H1 (cell line): ENCODE results near the gene STK32C.

Source experiments
- CHD1 ChIP-seq: IDR thresholded peaks from 2 replicates; pipeline ENCODE4 v1.6.1; 2012; ENCODE audit warnings: low read depth, low read length, improper control_type of control experiment
- CHD7 ChIP-seq: fragments of 300-600 bp; sonication (generic); IDR thresholded peaks from 2 replicates; pipeline ENCODE4 v1.7.1; 2012; ENCODE audit warnings: low read length, moderate library complexity, mild to moderate bottlenecking, inconsistent platforms; ENCODE audit not compliant: insufficient replicate concordance
- CTCF ChIP-seq, 3 experiments: IDR thresholded peaks; 1 replicate in 2 of 3; 2 replicates in 1 of 3; pipeline versions ENCODE4 v1.5.1 to v1.6.1; 2011; ENCODE audit warnings: low read length in 3 of 3, mild to moderate bottlenecking in 3 of 3, inconsistent platforms in 2 of 3, low read depth in 1 of 3, moderate library complexity in 1 of 3; ENCODE audit not compliant: insufficient read depth in 1 of 3; ENCODE audit errors: control extremely low read depth in 1 of 3
- POLR2A ChIP-seq, 2 experiments: IDR thresholded peaks; 1 replicate in 1 of 2; 2 replicates in 1 of 2; pipeline ENCODE4 v1.6.1; 2011; ENCODE audit warnings: low read depth in 2 of 2, low read length in 2 of 2, mild to moderate bottlenecking in 2 of 2; ENCODE audit errors: control extremely low read depth in 1 of 2
- POLR2AphosphoS5 ChIP-seq: IDR thresholded peaks from 2 replicates; pipeline ENCODE4 v1.6.1; 2011; ENCODE audit warnings: low read depth, low read length
- TEAD4 ChIP-seq: IDR thresholded peaks from 2 replicates; pipeline ENCODE4 v1.6.1; 2012; ENCODE audit warnings: low read depth, low read length, inconsistent platforms, mixed read lengths
- YY1 ChIP-seq: IDR thresholded peaks from 2 replicates; pipeline ENCODE4 v1.6.1; 2011; ENCODE audit warnings: low read depth, mild to moderate bottlenecking, low read length

- no peak for TF ChIP-seq TEAD4
- no peak for TF ChIP-seq CHD1
- no peak for TF ChIP-seq POLR2AphosphoS5
- no peak for TF ChIP-seq YY1
- TF ChIP-seq CTCF (IDR thresholded peaks at IDR 0.05; ENCODE audit: control extremely low read depth in 1 of 3, insufficient read depth in 1 of 3, low read depth in 1 of 3, low read length in 3 of 3): no peak
- TF ChIP-seq CHD7: no peak
- no peak for TF ChIP-seq POLR2A (IDR thresholded peaks at IDR 0.05; ENCODE audit: control extremely low read depth in 1 of 2, low read depth in 2 of 2, low read length in 2 of 2)
Measured at GRCh38 chr10:132230557-132231210, 77.1 kb downstream of the STK32C start.
